Measurements from ENCODE around the gene APOO. TPM values are rescaled to one million over a fixed set of nuclear protein-coding genes. Genes with fewer than 3 reads are reported as not detected.

Gene APOO
- total RNA-seq, 1 experiment from 2014 or later: 72.0 TPM

- no peak overlapping the region for H3K4me3 ChIP-seq (ENCODE audit: insufficient read depth, low read depth, low read length)
- DNase-seq: no peak
- no peaks in the 10 kb centered on the region for H3K27me3 ChIP-seq (ENCODE audit: control insufficient read depth, insufficient read depth, low read length)
- H3K36me3 ChIP-seq (replicated peaks; ENCODE audit: control insufficient read depth, insufficient read depth, low read length): no peaks in the 10 kb centered on the region
Measured at GRCh38 chrX:23805389-23805788, 102.3 kb downstream of the APOO start.

GRCh38 chrX:23804578-23804977, 103.2 kb downstream of the APOO start:
- Histone ChIP-seq H3K4me3 (ENCODE audit: insufficient read depth, low read depth, low read length) (no peak overlapping the region), H3K27me3 (ENCODE audit: control insufficient read depth, insufficient read depth, low read length) (no peaks in the 10 kb centered on the region), H3K36me3 (replicated peaks; ENCODE audit: control insufficient read depth, insufficient read depth, low read length) (no peaks in the 10 kb centered on the region)
- no peak for DNase-seq

GRCh38 chrX:23803931-23804381, 103.8 kb downstream of the APOO start:
- DNase-seq: no peak
- Histone ChIP-seq H3K4me3 (ENCODE audit: insufficient read depth, low read depth, low read length) (no peak overlapping the region), H3K27me3 (ENCODE audit: control insufficient read depth, insufficient read depth, low read length) (no peaks in the 10 kb centered on the region), H3K36me3 (replicated peaks; ENCODE audit: control insufficient read depth, insufficient read depth, low read length) (no peaks in the 10 kb centered on the region)

- no peak for DNase-seq
- Histone ChIP-seq H3K36me3 (replicated peaks; ENCODE audit: control insufficient read depth, insufficient read depth, low read length) (no peaks in the 10 kb centered on the region), H3K27me3 (ENCODE audit: control insufficient read depth, insufficient read depth, low read length) (no peaks in the 10 kb centered on the region), H3K4me3 (ENCODE audit: insufficient read depth, low read depth, low read length) (no peak overlapping the region)
Measured at GRCh38 chrX:23802431-23802830, 105.3 kb downstream of the APOO start.

GRCh38 chrX:23799469-23800065, 108.2 kb downstream of the APOO start:
- no peak for DNase-seq
- Histone ChIP-seq H3K36me3 (replicated peaks; ENCODE audit: control insufficient read depth, insufficient read depth, low read length) (no peaks in the 10 kb centered on the region), H3K27me3 (ENCODE audit: control insufficient read depth, insufficient read depth, low read length) (no peaks in the 10 kb centered on the region), H3K4me3 (ENCODE audit: insufficient read depth, low read depth, low read length) (no peak overlapping the region)

GRCh38 chrX:23797371-23798128, 110.2 kb downstream of the APOO start:
- no peaks in the 10 kb centered on the region for H3K36me3 ChIP-seq (replicated peaks; ENCODE audit: control insufficient read depth, insufficient read depth, low read length)
- no peak for DNase-seq
- no peaks in the 10 kb centered on the region for H3K27me3 ChIP-seq (ENCODE audit: control insufficient read depth, insufficient read depth, low read length)
- no peak overlapping the region for H3K4me3 ChIP-seq (ENCODE audit: insufficient read depth, low read depth, low read length)

- no peak for DNase-seq
- H3K27me3 ChIP-seq (ENCODE audit: control insufficient read depth, insufficient read depth, low read length): no peaks in the 10 kb centered on the region
- H3K36me3 ChIP-seq (replicated peaks; ENCODE audit: control insufficient read depth, insufficient read depth, low read length): no peaks in the 10 kb centered on the region
- H3K4me3 ChIP-seq (ENCODE audit: insufficient read depth, low read depth, low read length): no peak overlapping the region
Measured at GRCh38 chrX:23795221-23795620, 112.5 kb downstream of the APOO start.

- no peak overlapping the region for H3K4me3 ChIP-seq (ENCODE audit: insufficient read depth, low read depth, low read length)
- H3K27me3 ChIP-seq (ENCODE audit: control insufficient read depth, insufficient read depth, low read length): no peaks in the 10 kb centered on the region
- H3K36me3 ChIP-seq (replicated peaks; ENCODE audit: control insufficient read depth, insufficient read depth, low read length): no peaks in the 10 kb centered on the region
- DNase-seq: no peak
Measured at GRCh38 chrX:23792861-23793553, 114.7 kb downstream of the APOO start.

GRCh38 chrX:23790155-23790497, 117.6 kb downstream of the APOO start:
- DNase-seq: no peak
- Histone ChIP-seq H3K27me3 (ENCODE audit: control insufficient read depth, insufficient read depth, low read length) (no peaks in the 10 kb centered on the region), H3K4me3 (ENCODE audit: insufficient read depth, low read depth, low read length) (no peak overlapping the region), H3K36me3 (replicated peaks; ENCODE audit: control insufficient read depth, insufficient read depth, low read length) (peaks cover 4% of the 10 kb centered on the region)

- DNase-seq: no peak
- Histone ChIP-seq H3K36me3 (replicated peaks; ENCODE audit: control insufficient read depth, insufficient read depth, low read length) (peaks cover 4% of the 10 kb centered on the region), H3K27me3 (ENCODE audit: control insufficient read depth, insufficient read depth, low read length) (no peaks in the 10 kb centered on the region), H3K4me3 (ENCODE audit: insufficient read depth, low read depth, low read length) (no peak overlapping the region)
Measured at GRCh38 chrX:23789386-23790154, 118.2 kb downstream of the APOO start.

GRCh38 chrX:23788946-23789345, 118.8 kb downstream of the APOO start:
- Histone ChIP-seq H3K36me3 (replicated peaks; ENCODE audit: control insufficient read depth, insufficient read depth, low read length) (peaks cover 4% of the 10 kb centered on the region), H3K4me3 (ENCODE audit: insufficient read depth, low read depth, low read length) (no peak overlapping the region), H3K27me3 (ENCODE audit: control insufficient read depth, insufficient read depth, low read length) (no peaks in the 10 kb centered on the region)
- no peak for DNase-seq

- Histone ChIP-seq H3K27me3 (ENCODE audit: control insufficient read depth, insufficient read depth, low read length) (no peaks in the 10 kb centered on the region), H3K4me3 (ENCODE audit: insufficient read depth, low read depth, low read length) (no peak overlapping the region), H3K36me3 (replicated peaks; ENCODE audit: control insufficient read depth, insufficient read depth, low read length) (peaks cover 4% of the 10 kb centered on the region)
- no peak for DNase-seq
Measured at GRCh38 chrX:23788521-23788920, 119.2 kb downstream of the APOO start.

GRCh38 chrX:23787745-23788118, 120.0 kb downstream of the APOO start:
- H3K27me3 ChIP-seq (ENCODE audit: control insufficient read depth, insufficient read depth, low read length): no peaks in the 10 kb centered on the region
- no peak overlapping the region for H3K4me3 ChIP-seq (ENCODE audit: insufficient read depth, low read depth, low read length)
- peaks cover 4% of the 10 kb centered on the region for H3K36me3 ChIP-seq (replicated peaks; ENCODE audit: control insufficient read depth, insufficient read depth, low read length)
- DNase-seq: no peak

GRCh38 chrX:23786268-23786815, 121.4 kb downstream of the APOO start:
- H3K36me3 ChIP-seq (replicated peaks; ENCODE audit: control insufficient read depth, insufficient read depth, low read length): peaks cover 4% of the 10 kb centered on the region
- DNase-seq: no peak
- no peaks in the 10 kb centered on the region for H3K27me3 ChIP-seq (ENCODE audit: control insufficient read depth, insufficient read depth, low read length)
- no peak overlapping the region for H3K4me3 ChIP-seq (ENCODE audit: insufficient read depth, low read depth, low read length)

Data from H7 (cell line).